ENCODE data around the gene PLCH1.
"Not testable (repeated sequence)": the region's sequence is repeated elsewhere in the genome, so short reads cannot be mapped to it uniquely, and the experiment has no call there.

The PLCH1 gene

DNA sequence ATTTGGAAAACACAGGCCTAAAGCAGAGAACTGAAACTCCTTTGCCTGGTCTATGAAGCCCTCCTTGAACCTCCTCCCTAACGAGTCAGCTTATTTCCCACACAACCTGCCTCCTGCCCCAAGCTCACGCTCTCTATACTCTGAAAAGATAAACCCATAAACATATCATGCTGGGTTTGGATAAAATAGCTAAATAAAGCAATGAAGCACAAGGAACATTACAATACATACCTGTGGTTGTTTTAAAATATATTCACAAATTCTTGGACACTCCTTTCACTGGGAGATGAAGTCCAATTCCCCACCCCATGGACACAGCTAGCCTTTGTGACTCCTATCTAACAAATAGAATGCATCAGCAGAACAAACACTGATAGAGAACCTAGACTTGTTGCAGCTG lies 98.2 kb downstream of the PLCH1 start:
- DNase-seq, result no peak

DNA sequence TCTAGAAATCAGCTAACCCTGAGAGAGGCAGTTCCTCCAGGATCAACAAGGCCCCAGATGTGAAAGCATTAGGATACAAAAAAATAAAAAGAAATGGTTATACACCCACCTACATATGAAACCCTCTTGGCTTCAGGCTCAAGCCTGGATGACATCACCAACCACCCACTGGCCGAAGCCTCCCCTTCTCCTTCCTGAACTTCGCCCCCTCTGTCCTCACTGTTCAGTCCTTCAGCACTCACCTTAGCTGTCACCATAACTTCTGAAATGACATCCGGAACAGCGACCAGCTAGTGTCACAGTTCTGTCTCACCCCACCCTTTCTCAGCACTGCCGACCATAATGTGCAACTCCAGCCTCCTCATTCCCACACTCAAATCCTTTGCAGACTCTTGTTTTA lies 98.7 kb downstream of the PLCH1 start:
- DNase-seq, result no peak

DNA sequence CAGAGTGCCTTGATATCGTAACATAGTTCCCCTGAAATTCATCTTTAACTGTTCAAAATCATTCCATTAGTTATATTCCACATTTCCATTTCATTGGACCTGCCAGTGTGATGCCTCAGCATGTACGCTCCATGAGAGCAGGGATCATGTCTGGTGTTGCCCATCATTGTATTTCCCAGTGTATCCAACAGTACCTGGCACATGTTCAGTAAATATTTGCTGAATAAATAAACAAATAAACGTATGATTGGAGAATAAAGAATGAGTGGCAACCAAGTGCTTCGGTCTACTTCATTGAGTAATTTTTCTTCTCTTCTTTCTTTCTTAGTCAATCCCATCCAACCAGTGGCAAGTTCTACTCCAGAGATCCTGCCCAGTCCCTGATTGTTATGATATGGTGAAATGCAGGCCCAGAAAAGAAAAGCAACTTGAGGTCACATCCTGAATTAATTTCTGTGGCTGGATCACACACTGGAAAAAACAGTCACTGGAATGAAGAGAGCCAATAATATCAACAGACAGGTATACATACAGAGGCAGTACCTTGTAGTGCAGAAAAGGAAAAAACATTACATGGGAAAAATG lies 101.2 kb downstream of the PLCH1 start:
- no peak for DNase-seq

DNA sequence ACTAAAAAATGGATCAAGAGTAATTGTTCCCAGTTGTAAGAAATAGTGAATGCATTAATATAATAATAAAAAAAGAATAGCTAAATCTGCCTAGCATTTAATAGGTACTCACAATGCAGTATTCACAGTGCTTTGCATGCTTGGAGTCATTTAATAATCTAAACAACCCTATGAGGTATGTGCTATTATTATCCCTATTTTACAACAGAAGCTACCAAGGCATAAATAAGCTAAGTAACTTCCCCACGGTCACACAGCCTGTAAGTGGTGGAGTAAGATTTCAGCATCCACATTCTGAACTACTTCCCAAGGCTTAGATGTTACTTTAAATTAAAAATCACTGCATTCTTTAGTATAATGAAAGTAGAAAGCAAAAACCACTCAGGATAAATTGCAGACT lies 102.9 kb downstream of the PLCH1 start:
- DNase-seq, result no peak

DNA sequence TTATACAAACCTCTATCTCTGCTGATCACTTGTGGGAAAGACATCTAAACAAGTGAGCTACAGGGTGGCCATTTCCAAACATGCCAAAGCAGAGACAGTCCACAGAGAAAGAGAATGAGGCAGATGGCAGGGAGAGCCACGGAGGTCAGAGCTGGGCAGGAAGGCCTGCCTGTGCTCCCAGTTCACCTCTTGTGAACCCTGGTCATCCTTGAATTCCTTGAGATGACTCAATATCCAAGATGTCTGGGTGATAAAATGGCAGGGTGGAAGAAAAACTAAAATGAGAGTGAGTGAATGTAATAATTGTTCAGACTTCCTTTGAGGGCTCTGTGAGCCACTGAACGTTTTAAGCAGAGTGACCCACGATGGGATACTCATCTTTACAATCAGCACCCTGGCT lies 104.8 kb downstream of the PLCH1 start:
- no peak for DNase-seq

DNA sequence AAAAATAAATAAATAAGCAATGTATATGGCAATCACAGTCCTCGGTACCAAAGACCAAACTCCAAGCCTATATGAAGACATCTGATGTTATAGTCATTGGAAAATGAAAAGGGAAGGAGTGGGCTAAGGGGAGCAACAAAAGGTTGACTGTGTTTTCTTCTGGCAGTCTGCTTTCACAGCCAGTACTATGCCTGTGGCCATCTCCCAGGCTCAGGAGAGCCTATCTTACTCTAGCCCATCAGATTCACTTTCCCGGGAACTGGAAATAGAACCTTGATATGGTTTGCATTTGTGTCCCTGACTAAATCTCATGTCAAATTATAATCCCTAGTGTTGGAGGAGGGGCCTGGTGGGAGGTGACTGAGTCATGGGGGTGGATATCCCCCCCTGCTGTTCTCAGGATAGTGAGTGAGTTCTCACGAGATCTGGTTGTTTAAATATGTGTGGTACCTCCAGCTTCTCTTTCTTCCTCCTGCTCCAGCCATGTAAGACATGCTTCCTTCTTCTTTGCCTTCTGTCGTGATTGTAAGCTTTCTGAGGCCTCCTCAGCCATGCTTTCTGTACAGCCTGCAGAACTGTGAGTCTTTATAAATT lies 105.3 kb downstream of the PLCH1 start:
- no peak for DNase-seq

DNA sequence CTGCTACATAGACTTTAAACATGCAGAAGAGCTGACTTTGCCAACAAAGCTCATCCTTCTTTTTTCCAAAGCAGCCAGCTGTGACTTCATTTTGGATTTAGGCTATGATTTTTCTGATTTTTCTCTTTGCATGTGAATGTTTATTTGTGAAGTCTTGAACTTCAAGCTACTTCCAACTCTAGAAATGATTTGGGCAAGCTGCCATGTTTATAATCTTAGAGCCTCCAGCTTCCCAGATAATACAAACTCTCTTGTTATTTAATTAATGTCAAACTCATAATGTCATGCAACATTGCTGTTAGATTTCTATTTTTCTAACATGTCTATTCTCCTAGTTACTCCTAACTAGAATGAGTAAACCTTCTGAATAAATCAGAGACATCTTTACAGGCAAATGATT lies 106.4 kb downstream of the PLCH1 start:
- DNase-seq, result not testable (repeated sequence)

DNA sequence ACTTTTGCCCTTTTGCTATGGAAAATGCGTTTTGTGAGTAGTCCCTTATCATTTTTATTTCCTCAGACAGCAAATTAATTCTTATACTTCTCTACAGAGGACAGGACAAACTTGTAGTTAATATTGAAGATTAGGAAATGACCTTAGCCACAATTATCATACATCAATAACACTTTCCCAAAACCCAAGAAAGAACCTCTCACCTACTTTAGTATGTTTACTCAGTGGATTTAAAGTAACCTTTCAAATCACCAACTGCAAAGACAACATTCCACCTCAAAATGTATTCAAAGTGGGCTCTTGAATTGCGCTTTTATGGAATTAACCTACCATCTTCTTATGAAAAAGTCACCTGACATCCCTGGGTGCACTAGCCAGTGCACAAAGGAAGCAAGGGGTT lies 107.3 kb downstream of the PLCH1 start:
- no peak for DNase-seq

DNA sequence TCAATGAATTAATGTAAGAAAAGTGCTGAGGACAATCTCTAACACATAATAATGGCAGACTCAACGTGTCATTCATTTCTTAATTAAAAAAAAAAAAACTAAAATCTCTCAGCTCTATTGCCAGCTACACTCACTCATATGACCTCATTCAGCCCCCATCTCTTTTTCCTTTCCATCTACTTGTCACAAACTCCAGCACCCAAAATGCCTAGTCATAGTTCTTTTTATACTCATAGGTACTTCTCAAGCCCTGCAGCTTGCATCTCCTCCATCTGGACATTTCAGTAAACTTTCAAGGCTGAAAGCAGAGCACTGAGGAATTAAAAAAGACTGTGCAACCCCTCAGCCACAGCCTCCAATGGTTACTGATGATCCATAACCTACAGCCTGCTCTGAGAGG lies 109.8 kb downstream of the PLCH1 start:
- DNase-seq, result no peak

DNA sequence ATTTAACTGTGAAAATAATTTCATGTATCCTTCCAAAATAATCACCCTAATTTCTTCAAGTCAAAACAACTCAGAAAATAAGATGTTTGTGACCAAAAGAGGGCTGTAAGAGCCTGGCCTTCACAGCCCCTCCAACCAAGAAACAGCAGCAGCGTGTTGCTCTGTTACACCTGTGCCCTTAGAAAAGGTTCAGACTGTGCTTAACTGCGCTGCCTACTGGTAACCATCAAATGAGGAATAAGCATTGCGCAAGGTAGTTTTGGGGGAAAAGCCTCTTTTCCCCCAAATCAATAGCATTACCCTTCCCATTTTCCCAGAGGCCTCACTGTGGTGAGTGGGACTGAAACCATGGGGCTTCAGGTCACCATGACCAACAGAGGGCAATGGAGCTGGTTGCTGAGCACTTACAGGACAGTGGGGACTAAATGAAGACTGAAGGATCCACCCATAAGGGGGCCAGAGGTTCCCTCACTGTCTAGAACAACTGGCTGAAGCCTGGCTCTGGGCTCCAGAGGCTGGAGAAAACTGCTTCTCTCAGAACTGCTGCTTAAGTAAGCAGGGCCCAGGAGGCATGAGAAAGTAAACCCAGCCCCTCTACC lies 110.7 kb downstream of the PLCH1 start:
- DNase-seq, result no peak

DNA sequence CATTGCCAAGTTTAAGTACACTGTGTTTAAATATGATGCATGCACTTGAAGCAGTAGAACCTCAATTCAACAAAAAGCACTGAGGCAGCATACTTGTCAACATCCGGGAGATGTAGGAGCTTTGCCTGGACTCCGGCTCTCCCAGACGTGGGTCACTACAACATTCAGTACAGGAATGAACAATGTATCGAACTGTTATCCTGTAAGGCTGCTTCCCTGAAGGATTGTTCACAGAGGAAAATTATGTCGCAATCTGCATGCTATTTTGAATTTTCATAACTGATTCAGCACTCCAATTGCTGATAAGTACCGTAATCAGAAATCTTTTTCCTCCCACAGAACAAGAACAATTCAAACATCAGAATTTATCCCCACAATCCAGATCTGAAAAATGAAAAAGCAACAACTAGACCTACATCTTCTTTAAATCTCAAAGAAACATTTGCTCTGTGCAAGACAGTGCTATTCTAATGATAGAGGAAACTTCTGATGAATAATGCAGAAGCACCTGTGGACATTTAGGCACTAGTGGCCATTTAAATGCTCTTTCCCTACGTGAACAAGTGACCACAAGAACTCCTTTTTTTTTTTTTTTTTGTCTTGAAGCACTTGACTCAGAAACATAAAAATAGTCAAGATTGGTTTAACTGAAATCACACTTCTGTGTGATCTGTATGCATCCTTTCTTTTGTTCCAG lies 113.4 kb downstream of the PLCH1 start:
- DNase-seq, result peak in 1 of 56 donors; percentile 2

DNA sequence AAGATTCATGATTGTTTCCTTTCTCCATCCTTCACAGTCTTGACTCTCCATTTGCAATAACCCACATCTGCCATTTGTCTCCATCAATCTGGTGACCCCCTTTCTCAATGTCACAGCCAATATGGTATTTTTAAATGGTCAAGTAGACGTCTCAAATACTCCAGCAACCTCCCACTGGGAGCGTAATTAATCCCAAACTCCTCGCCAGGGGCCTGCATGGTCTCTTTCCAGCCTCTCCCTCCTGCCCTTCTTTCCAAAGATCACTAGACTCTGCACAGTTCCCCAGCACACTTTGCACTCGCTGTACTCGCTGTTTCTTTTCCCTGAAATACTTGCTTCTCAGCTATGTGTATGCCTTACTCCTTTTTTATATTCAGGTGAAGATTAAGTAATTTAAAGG lies 115.3 kb downstream of the PLCH1 start:
- DNase-seq, result no peak

DNA sequence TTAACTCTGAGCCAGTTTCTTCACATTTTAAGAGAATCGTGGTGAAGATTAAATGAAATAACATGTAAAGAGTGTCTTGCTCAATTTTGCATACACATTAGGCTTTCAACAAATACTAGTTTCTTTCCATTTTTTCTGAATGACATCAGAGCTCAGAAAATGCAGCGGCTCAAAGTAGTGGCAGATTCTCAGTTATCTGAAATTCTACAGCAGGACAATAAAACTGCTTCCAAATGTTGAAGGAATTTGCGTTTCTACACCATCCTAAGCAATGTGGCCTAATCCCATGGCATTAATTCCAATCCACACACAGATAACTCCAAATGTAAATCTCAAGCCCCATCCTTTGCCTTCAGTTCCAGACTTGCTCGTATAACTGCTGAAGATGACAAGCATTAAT lies 115.8 kb downstream of the PLCH1 start:
- DNase-seq, result no peak

DNA sequence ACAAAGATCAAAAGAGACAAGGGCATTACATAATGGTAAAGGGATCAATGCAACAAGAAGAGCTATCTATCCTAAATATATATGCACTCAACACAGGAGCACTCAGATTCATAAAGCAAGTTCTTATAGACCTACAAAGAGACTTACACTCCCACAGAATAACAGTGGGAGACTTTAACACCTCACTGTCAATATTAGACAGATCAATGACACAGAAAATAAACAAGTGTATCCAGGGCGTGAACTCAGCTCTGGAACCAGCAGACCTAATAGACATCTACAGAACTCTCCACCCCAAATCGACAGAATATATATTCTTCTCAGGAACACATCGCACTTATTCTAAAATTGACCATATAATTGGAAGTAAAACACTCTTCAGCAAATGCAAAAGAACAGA lies 122.2 kb downstream of the PLCH1 start:
- DNase-seq, result not testable (repeated sequence)

DNA sequence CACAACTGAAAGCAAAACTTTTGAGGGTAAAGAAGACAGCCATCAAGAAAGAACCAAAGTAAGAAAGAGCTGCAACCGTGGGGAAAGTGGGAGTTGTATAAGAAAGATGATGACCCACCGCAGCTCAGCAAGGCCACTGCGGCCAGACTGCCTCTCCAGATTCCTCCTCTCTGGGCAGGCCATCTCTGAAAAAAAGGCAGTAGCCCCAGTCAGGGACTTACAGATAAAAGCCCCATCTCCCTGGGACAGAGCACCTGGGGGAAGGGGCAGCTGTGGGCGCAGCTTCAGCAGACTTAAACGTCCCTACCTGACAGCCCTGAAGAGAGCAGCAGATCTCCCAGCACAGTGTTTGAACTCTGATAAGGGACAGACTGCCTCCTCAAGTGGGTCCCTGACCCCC lies 124.3 kb downstream of the PLCH1 start:
- not testable (repeated sequence) for DNase-seq

DNA sequence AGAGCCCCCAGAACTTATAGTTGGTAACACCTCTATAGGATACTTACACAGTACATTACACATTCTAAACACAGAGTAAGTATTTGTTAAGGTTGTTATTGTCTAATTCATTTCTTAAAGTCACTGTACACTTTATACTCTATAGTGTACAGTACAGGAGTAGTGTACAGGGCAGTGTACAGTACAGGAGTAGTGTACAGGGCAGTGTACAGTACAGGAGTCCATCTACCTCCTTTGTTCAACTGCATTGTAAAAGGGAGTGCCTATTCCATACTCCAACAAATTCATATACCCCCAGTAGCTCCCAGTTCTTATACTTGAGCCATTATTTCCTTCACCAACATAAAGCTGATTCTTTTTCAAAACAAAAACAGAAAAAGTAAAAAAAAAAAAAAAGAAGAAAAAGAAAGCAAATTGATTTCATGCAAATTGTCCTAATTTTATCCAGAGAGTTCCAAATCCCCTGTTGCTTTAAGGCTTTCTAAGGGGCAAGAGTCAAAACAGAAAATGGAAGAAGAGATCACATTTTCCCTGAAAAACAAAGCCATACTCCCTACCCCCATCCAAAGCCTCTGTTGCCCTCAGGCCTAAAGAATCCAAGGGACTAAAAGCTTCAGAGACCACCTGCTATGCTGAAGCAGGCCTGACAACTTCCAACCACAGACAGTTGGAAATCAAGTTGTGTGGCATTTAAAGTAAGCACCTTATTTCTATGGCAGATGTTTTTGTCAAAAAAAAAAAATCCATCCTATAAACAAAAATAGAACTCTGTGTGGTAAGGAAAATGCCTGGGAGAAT lies 125.6 kb downstream of the PLCH1 start:
- DNase-seq, result no peak

DNA sequence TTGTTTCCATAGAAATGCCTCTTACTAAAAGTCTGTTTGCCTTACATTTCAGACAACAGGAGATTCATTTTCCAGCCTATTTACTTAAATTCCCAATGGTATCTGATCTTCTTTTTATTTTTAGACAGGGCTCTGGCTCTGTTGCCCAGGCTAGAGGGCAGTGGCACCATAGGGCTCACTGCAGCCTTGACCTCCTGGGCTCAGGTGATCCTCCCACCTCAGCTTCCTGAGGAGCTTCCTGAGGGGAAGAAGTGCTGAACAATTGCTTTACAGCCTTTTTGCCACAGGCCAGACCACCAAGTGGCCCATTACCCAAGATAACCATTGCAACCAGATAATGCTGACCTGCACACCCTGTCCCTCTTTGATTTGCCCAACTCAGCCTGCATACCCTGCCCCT lies 126.3 kb downstream of the PLCH1 start:
- no peak for DNase-seq

DNA sequence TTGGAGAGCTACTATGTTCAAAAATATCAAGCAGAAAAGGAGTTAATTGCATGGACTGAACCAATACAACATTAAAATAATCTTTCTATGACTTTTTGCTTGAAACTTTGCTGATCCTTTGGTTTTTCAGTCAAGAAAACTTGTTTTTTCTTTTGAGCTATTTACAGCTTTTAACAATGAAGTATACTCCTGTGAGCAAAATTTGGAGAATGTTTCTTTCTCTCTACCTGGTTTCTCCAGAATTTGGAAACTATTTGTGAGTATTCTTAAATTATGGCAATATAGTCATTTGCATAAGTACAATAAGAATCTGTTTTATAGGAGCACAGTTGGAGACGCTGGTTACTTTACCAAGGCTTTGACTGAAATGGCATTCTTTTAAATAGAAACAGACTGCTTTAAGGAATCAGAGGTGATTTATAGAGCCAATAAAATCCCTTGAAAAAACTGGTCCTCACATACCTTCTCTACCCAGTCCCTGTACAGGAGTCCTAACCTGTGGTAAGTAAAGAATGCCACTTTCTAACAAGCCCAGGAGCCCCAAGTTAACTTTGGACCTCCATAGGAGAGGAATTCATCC lies 127.4 kb downstream of the PLCH1 start:
- DNase-seq, result no peak

DNA sequence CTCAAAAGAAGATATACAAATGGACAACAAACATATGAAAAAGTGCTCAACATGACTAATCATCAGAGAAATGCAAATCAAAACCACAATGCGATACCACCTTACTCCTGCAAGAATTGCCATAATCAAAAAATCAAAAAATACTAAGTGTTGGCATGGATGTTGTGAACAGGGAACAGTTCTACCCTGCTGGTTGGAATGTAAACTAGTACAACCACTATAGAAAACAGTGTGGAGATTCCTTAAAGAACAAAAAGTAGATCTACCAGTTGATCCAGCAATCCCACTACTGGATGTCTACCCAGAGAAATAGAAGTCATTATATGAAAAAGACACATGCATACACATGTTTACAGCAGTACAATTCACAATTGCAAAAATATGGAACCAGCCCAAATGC lies 129.7 kb downstream of the PLCH1 start:
- DNase-seq, result not testable (repeated sequence)

DNA sequence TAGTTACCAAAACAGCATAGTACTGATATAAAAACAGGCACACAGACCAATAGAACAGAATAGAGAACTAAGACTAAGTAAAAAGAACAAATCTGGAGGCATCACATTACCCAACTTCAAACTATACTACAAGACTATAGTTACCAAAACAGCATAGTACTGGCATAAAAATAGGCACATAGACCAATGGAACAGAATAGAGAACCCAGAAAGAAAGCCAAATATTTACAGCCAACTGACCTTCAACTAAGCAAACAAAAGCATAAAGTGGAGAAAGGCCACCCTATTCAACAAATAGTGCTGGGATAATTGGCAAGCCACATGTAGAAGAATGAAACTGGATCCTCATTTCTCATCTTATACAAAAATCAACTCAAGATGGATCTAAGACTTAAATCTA lies 130.5 kb downstream of the PLCH1 start:
- not testable (repeated sequence) for DNase-seq

DNA sequence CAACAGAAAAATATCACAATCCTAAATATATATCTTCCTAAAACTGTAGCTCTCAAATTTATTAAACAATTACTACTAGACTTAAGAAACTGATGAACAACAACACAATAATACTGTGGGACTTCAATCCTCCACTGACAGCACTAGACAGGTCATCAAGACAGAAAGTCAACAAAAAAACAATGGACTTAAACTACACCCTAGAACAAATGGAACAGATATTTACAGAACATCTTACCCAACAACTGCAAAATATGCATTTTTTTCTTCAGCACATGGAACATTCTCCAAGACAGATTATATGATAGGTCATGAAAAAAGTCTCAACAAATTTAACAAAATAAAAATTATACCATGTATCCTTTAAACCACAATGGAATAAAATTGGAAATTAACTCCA lies 133.4 kb downstream of the PLCH1 start:
- no peak for DNase-seq

DNA sequence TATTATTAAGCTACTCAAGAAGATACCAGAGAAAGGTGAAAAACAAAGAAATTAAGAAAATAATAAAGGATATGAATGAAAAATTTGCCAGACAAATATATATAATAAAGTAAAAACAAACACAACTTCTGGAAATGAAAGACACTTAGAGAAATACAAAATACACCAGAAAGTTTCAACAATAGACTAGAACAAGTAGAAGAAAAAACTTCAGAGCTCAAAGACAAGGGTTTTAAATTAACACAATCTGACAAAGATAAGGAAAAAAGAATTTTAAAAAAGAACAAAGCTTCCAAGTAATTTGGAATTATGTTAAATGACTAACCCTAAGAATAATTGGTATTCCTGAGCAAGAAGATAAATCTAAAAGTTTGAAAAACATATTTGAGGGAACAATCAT lies 135.3 kb downstream of the PLCH1 start:
- no peak for DNase-seq
